HG03280 (cell line): Measurements from ENCODE around the gene ZNF846.
"Not testable (repeated sequence)": the region's sequence is repeated elsewhere in the genome, so short reads cannot be mapped to it uniquely, and the experiment has no call there.

Source experiments
- ATAC-seq: cut with Tn5 transposase; IDR thresholded peaks from one replicate; pipeline ENCODE4 v1.9.1; 2021; ENCODE audit warnings: mild to moderate bottlenecking, moderate library complexity; ENCODE audit not compliant: unreplicated experiment

ZNF846 gene

DNA sequence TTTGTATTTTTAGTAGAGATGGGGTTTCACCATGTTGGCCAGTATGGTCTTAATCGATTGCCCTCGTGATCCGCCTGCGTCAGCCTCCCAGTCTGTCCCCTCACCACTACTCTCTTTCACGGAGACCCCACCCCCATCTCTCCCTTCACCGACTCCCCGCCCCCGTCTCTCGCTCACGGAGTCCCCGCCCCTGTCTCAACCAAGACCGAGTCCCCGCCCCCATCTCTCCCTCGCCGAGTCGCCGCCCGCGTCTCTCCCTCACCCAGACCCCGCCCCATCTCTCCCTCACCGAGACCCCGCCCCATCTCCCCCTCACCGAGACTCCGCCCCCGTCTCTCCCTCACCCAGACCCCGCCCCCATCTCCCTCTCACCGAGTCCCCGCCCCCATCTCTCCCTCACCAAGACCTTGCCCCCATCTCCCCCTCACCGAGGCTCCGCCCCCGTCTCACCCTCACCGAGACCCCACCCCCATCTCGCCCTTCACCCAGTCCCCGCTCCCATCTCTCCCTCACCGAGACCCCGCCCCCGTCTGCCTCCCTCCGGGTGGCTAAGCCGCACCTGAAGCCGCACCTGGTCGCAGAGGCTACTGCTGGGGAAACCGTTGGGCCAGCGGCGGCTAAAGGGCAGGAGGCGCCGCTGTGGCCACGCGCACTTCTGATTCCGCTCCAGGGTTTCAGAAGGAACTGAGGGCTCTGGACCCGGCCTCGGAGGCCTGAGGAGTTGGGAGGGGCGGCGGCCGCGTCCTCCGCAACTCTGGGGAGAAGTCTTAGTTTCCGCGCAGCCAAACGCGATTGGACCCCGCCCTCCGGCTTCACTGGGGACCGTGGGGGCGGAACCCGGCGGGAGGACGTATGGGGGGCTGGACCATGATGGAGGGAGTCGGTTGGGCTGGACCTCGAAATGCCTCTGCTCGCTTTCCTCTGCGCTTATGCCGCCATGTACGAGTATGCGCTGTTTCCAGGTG, 17.1 kb upstream of the ZNF846 start:
- ATAC-seq = peak; percentile 75

DNA sequence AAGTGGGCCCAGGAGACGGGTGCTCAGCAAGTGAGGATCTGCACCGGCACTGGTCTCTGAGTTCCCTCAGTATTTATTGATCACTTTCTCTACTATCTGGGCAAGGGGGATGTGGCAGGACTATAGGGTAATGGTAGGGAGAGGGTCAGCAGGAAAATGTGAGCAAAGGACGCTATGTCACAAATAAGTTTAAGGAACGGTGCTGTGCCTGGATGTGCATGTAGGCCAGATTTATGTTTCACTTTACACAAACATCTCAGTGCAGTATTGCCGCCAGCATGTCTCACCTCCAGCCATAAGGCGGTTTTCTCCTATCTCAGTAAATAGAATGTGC, 15.6 kb upstream of the ZNF846 start:
- ATAC-seq = not testable (repeated sequence)

DNA sequence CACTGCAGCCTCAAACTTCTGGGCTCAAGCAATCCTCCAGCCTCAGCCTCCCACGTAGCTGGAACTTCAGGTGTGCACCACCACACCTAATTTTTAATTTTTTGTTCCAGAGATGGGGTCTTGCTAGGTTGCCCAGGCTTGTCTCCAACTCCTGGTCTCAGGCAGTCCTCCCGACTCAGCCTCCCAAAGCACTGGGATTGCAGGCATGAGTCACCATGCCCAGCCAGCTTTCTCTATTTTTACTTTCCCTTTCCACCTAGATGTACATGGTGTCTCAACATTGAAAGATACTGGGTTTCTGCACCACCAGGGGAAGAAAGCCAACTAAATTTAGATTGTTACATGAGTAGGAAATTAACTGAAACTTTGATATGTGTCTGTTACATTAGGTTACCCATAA, 13.8 kb upstream of the ZNF846 start:
- no peak for ATAC-seq

DNA sequence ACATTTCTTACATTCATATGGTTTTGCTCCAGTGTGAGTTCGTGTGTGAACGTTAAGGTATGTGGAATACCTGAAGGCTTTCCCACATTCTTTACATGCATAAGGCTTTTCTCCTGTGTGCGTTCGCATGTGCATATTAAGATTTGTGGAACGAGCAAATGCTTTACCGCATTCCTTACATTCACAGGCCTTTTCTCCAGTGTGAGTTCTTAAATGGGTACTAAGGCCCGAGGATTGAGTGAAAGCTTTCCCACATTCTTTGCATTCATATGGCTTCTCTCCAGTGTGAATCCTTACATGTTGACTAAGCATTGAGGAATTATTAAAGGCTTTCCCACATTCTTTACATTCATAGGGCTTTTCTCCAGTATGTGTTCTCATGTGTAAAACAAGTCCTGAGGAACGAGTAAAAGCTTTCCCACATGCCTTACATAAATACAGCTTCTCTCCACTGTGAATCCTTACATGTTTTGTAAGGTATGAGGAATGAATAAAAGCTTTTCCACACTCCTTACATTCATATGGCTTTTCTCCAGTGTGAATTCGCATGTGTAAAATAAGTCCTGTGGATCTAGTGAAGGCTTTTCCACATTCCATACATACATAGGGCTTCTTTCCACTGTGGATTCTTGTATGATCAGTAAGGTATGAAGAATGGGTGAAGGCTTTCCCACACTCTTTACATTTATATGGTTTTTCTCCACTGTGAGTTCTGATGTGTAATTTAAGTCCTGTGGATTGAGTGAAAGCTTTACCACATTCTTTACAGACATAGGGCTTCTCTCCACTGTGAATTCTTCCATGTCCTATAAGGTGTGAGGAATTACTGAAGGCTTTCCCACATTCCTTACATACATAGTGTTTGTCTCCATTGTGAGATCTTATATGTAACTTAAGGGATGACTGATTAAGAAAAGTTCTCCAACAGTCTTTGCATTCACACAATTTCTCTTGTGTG, 10.7 kb downstream of the ZNF846 start:
- no peak for ATAC-seq

DNA sequence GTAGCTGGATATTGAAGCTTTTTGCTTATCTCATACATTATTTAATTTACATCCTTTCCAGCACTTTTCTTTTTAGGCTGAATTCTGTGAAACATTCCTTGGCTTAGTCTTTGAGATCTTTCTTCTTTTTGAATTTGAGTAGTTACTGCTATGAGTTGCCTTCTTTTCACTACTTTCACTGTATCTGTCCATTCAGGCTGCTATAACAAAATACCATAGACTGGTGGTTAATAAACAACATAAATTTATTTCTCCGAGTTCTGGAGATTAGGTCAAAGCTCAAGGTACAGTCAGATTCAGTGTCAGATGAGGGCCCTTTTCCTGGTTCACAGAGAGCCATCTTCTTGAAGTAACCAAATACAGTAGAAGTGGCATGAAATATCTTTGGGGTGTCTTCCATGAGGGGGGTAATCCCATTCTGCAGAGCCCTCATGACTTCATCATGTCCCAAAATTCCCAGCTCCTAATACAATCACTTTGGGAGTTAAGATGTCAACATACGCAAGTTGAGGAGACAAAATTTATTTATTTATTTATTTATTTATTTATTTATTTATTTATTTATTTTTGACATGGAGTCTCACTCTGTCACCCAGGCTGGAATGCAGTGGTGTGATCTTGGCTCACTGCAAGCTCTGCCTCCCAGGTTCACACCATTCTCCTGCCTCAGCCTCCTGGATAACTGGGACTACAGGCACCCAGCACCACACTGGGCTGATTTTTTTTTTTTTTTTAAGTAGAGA, 15.7 kb downstream of the ZNF846 start:
- no peak for ATAC-seq

DNA sequence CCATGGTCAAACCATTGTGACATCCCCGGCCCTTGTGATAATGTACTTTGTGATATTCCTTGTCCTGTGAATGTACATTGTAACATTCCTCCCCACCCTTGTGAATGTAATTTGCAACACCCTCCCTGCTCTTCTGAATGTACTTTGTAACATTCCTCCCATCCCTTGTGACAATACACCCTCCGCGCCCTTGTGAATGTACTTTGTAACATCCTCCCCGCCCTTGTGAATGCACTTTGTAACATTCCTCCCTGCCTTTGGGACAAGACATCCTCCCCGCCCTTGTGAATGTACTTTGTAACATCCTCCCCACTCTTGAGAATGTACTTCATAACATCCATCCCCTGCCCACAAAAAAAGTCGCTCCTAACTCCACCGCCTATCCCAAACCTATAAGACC, 17.1 kb downstream of the ZNF846 start:
- no peak for ATAC-seq

DNA sequence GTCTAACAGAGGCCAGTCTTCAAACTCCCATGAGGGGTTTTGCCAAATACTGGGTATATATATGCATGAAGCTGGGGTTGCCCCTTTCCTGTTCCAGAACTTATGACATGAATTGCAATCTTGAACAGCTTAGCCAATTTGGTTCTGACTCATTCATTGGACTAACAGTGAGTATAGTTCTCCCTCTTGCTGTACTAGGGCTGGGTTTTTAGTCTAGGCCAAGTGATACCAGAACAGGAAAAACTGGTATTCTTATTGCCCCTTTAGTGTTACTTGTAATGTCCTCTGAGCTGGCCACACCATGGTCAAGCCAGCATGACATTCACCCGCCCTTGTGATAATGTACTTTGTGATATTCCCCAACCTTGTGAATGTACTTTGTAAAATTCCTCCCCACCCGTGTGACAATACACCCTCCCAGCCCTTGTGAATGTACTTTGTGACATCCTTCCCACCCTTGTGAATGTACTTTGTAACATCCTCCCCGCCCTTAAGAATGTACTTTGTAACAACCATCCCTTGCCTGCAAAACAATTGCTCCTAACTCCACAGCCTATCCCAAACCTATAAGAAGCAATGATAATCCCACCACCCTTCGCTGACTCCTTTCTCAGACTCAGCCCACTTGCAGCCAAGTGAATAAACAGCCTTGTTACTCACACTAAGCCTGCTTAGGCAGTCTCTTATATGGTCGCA, 26.9 kb downstream of the ZNF846 start:
- no peak for ATAC-seq

DNA sequence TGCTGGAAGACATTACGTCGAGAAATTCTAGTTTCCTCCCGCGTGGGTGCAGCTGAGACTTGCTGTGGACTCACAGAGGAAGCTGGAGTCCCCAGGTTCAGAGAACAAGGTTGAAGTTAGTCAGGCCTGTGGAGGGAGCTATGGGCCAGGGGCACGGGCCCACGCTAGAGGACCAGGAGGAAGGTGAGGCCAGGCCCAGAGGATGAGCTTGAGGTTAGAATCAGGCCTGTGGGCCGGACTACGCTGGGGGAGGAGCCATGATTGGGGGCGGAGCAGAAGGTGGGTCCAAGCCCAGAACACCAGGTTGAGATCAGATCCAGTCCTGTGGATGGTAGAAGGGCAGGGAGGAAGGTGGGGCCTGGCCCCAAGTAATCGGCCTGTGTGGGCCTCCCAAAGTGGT, 32.6 kb downstream of the ZNF846 start:
- ATAC-seq = no peak

DNA sequence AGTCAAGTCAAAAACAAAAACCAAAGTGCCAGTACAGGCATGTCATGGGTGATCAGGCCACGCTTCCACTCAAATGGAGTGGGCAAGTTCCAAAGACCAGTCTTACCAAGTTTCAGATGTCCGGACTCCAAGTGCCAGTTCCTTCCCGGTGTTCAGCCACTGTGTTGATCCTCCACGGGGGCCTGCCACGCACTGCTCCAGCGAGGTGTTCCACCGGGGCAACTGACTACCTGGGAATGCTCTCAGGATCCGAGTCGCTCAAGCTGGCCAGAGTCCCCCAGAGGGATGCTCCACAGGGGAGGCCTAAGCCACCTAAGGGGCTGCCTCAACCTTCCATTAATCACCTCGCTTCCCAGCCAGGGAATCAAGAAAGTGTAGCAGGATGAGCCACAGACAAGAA, 38.5 kb downstream of the ZNF846 start:
- ATAC-seq = not testable (repeated sequence)

DNA sequence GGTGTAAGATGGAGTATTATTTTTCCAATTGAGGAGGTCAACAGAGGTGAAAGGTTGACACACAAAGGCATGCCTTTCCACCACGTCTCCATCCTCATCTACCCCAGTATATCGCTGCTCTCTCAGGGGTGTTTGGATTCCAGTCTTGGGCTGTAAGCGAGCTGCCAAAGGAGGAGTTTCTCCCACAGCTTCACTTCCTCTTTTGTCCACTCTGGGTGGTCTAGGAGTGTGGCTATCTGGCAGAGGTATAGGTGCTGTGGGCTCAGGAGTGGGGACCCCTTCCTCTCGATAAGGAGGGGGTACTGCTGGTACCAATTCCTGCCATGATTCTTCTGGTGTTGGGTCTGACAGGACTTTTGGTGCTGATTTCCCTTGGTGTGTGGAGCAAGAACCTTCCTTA, 39.4 kb downstream of the ZNF846 start:
- ATAC-seq = no peak

DNA sequence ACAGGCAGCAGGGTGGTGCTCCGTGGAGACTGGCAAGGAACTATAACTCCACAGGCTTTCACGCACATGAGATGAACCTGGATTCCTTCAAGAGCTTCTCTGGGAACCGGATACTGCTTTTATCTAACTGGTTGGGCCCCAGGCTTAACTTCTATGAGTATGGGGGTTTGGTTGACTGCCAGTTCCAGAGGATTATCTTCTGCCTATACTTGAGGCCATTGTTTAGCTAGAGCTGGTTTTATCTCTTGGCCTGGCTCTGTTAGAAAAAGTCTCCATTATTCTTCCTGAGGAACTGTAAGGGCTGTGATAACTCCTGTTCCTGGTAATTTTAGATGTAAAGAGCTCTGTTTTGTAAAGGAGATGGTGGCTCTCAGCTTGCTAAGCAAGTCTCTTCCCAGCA, 40.9 kb downstream of the ZNF846 start:
- ATAC-seq = no peak

DNA sequence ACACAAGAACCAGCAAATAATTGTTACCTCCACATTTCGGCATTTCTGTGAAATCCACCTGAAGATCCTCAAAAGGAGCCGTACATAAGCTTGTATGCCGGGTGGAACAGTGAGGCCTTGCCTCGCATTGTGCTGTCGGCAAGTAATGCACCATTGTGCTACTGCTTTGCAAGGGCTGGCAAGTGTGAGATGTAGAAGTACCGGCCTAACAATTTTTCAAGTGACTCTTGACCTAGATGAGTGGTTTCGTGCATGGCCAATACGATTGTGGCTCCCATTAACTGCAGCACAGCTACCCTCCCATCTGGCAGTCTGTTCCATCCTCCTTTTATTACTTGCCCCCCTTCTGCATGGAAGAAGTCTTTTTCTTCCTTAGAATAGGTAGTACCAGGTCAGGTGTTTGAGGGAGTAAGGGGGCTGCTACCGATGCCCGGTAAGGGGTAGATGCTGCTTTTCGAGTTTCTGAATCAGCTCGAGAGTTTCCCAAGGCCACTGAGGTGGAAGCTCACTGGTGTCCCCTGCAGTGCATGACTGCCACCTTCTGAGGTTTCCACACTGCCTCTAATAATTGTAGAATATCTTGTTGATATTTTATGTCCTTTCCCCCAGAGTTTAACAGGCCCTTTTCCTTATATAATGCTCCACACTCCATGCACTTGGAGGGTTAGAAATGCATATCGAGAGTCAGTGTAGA, 42.9 kb downstream of the ZNF846 start:
- not testable (repeated sequence) for ATAC-seq

DNA sequence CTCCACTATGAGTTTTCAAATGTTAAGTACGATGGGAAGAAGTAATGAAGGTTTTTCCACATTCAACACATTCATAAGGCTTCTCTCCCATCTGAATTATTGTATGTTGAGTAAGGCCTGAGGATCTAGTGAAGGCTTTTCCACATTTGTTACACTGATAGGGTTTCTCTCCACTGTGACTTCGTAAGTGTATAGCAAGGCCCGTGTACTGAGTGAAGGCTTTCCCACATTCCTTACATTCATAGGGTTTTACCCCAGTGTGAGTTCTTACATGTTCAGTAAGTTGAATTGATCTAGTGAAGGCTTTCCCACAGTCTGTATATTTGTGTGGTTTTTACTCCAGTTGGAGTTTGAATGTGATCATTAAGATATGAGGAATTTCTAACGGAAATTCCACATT, 44.4 kb downstream of the ZNF846 start:
- ATAC-seq = no peak

DNA sequence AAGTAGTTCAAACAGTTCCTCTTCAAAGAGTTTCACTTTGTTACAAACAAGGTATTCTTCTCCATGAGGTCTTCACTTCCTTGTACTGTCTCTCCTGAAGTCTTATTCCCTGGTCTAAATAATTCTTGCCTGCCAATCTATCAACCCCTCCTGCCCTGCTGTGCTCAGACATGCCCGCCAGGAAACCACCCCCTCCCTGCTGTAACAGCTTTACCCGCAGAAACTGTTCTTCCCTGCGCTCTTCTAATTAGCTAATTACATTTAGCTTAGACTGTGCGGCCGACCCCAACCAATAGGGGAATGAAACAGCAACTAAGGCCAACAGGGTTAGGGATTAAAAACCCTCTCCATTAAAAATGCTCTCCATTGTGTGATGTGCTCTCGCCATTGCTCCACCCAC, 46.7 kb downstream of the ZNF846 start:
- ATAC-seq = no peak

DNA sequence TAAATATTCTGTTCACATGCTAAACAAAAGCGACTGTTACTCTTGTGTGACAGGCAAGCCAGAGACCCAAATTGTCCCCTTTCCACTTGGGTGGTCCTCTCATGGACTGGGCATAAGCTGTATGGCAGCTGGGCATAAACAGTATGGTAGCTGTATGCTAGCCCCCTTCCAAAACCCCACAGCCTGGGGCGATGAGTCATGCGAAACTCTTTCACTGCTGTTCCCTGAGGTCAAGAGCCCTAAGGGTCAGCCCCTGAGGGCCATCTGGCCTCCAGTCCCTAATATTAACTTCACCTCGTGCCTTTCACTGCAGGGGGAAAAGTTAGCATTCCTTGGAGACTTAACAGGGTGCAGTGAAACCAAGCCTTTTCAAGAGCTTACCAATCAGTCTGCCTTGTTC, 48.0 kb downstream of the ZNF846 start:
- ATAC-seq = no peak

DNA sequence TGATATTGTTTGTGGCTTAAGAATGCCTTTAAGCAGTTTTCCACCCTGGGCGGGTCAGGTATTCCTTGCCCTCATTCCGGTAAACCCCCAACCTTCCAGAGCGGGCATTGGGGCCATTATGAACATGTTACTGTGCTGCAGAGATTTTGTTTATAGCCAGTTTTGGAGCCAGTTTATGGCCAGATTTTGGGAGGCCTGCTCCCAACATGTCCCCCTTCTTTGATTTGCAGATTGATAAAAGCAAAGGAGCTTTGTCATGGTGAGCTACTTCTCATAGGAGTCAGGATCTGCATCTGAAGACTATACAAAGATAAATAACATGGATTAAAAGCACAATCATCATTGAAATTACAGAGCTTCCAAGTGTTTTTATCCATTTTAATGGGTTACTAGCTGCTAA, 56.7 kb downstream of the ZNF846 start:
- ATAC-seq = no peak

DNA sequence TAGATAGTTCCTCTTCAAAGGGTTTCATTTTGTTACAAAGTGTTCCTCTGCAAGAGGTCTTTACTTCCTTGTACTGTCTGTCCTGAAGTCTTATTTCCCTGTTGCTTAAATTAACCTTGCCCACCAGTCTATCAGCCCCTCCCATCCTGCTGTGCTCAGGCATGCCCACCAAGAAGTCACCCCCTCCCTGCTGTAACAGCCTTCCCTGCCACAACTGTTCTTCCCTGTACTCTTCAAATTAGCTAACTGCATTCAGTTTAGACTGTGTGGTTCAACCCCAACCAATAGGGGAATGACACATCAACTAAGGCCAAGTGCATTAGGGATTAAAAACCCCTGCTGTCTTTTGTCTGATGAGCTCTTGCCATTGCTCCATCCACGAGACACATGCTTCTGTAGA, 59.2 kb downstream of the ZNF846 start:
- ATAC-seq = no peak

DNA sequence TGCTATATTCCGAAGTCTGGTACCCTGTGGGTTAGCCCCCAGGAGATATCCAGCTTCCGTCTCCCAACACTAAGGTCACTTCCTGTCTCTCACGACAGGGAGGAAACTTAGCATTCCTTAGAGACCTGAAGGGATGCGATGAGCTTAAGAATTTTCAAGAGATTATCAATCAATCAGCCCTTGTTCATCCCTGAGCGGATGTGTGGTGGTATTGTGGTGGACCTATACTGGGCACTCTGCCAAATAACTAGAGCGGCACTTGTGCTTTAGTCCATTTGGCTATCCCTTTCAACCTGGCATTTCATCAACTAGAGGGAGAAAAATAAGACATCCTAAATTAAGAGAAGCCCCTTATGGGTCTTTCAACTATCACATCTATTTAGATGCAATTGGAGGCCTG, 62.7 kb downstream of the ZNF846 start:
- no peak for ATAC-seq

DNA sequence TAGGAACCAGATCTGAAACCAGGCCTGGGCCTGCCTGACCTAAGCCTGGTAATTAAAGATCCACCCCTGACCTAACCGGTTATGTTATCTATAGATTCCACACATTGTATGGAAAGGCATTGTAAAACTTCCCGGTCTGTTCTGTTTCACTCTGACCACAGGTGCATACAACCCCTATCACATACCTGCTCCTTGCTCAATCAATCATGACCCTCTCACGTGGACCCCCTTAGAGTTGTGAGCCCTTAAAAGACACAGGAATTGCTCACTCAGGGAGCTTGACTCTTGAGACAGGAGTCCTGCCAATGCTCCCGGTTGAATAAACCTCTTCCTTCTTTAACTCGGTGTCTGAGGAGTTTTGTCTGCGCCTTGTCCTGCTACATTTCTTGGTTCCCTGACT, 66.4 kb downstream of the ZNF846 start:
- no peak for ATAC-seq
